KBM-7 (cell line): ENCODE results near the gene DUSP8.
"Not testable (repeated sequence)": the region's sequence is repeated elsewhere in the genome, so short reads cannot be mapped to it uniquely, and the experiment has no call there.

Experiments
- DNase-seq: peaks from one replicate; pipeline ENCODE4 v3.0.0-alpha.2; 2015
- in situ Hi-C: fragments of 300-500 bp; cut with MboI; formaldehyde crosslinking; loops from 2 replicates; pipeline ENCODE4 v1.14.3; 2020; ENCODE audit warnings: low sequenced_read_pairs, low pct_unique_long_range_greater_than_20kb, mixed read lengths

Gene DUSP8

GRCh38 chr11:1521382-1522080, 50.5 kb downstream of the DUSP8 start:
- DNase-seq = no peak
- in situ Hi-C loops = no loop called here

- no peak for DNase-seq
- in situ Hi-C loops = no loop called here
Observed at GRCh38 chr11:1520663-1521267, 51.3 kb downstream of the DUSP8 start.

GRCh38 chr11:1520209-1520662, 51.8 kb downstream of the DUSP8 start:
- in situ Hi-C loops = no loop called here
- DNase-seq = no peak

GRCh38 chr11:1519028-1520010, 52.8 kb downstream of the DUSP8 start:
- DNase-seq = no peak
- in situ Hi-C loops = no loop called here

GRCh38 chr11:1518301-1518700, 53.8 kb downstream of the DUSP8 start:
- in situ Hi-C loops = no loop called here
- DNase-seq = no peak

DNA sequence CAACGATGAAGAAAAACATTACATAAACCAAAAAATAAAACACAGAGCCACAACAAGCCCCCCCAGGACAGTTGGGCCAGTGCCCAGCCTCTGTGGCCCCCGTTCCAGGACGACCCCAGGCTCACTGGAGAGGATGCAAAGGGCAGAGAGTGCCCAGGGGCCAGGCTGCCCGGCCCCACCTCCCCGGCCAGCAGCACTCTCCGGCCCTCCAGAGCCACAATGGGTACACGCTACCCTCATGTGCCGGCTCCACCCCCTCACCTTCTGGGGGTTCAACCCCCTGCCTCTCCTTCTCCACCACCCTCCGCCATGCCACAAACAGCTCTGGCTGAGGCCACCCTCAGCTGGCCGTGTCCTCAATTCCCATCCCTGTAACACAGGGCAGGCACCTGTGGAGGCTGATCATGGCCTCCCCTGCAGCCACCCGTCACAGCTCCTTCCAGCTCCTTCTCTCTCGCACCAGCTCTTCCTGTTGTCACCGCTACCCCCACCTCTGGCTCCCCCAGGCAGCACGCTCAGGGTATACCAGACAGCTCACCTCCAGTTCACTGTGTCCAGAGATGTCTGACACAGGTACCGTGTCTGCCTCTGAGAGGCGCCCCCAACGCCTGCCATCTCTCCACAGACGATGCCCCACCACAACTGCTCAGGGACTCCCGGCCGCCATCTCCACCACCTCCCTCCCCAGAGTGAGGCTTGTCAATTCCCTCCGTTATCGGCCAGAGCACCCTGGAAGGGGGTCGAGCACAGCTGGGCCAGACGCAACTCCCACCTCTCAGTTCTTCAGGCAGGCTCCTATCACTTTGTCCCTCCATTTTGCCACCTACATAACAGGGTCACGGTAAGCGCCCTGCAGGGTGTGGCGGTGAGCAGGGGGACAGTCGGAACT, 54.7 kb downstream of the DUSP8 start:
- no peak for DNase-seq
- in situ Hi-C loops = no loop called here

GRCh38 chr11:1516273-1517067, 55.6 kb downstream of the DUSP8 start:
- DNase-seq = no peak
- in situ Hi-C loops = no loop called here

DNA sequence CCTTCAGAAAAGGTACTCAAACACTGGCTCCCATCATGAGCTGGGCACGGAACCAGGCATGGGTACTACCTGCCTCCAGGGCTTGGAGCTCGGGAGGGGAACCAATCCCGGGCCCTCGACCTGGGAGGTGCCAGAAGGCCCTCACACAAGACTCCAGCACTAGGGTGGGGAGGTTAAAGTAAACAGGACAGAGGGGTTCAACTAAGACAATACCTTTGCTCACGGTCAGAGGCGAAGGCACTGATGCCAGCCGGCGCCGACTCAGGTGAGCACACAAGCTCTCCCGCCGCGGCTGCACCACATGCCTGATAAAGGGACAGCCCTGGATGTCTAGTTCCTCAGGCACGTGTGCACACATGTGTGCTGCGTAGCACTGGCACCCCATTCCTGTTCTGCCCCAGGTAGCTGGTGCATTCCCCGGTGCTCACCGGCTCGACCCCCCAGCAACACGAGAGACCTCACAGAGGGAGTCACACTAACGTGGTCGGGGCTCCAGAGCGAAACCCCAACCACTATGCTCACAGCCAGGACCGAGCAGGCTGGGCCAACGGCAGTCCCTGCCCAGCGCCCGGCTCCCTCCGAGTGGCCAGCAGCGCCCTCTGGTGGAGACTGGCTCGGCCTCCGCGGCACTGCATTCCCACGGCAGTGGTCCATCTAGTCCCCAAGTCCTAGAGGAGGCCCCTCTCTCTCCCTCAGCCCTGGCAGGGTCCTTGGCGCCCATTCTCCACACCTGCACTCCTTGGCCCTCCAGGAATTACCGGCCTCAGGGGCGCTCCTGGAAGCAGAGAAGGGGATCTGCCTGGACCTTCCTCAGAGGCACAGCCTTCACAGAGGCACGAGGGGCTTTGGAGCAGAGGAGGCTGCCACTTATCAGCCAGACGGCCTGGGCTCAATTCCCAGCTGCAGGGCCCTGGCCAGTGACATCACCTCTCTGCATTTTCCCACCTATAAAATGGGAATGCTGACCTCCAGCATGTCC, 56.7 kb downstream of the DUSP8 start:
- in situ Hi-C loops = no loop called here

DNA sequence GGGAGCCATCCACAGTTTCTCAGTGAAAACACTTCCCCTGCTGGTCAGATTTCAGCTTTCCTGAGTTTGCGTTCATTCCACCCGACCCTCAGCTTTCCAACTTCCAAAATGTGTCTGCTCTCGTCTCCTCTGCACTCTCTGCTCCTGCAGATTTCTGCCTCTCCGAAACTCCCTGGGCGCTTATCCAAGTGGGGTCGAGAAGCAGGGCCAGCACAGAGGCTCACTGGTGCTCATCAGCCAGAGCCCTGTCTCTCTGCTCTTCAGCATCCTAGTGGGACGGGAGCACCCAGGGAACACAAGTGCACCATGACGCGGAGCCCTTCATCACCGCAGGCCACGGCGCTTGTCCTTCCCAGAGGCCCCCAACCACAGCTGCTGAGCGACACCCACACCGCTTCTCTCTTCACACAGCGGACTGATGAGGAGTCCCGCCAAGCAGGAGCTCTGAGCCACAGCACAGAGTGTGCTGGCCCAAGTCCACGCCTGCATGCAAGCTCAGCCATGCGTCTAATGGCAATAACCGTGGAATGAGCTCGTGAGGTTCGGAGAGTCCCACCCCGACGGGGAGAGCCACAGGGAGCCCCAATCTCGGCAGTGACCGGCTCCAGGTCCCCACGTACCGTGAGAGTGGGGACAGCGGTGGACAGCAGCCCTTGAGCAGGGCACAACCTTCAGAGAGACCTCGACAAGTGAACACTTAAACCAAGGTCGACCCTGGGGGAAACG, 57.6 kb downstream of the DUSP8 start:
- in situ Hi-C loops = no loop called here
- DNase-seq = no peak

More for the DNA sequence above, 56.7 kb downstream of the DUSP8 start:
- DNase-seq = peak; percentile 62

GRCh38 chr11:1513326-1514296, 58.5 kb downstream of the DUSP8 start:
- in situ Hi-C loops = no loop called here
- DNase-seq = no peak

DNA sequence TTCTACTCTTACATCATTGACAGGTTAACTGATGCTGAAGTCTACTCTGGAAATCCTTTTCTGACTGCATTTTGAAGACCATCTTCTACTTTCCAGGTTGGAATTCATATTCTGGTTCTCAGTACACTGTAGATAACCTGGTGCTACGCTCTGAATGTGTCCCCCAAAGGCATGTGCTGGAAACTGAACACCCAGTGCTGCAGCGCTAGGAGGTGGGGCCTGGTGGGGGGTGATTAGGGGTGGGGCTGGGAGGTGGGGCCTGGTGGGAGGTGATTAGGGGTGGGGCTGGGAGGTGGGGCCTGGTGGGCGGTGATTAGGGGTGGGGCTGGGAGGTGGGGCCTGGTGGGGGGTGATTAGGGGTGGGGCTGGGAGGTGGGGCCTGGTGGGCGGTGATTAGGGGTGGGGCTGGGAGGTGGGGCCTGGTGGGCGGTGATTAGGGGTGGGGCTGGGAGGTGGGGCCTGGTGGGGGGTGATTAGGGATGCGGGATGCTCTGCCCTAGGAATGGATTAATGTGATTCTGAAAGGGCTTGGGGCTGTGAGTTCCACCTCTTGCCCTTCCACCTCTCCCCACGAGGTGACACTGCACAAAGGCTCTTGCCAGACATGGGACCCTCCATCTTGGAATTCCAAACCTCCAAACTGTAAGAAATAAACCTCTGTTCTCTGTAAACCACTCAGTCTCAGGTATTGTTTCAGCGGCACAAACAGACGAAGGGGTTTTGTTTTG, 59.4 kb downstream of the DUSP8 start:
- DNase-seq, in situ Hi-C loops: not testable (repeated sequence)

GRCh38 chr11:1511937-1512496, 60.1 kb downstream of the DUSP8 start:
- no peak for DNase-seq
- in situ Hi-C loops = no loop called here

DNA sequence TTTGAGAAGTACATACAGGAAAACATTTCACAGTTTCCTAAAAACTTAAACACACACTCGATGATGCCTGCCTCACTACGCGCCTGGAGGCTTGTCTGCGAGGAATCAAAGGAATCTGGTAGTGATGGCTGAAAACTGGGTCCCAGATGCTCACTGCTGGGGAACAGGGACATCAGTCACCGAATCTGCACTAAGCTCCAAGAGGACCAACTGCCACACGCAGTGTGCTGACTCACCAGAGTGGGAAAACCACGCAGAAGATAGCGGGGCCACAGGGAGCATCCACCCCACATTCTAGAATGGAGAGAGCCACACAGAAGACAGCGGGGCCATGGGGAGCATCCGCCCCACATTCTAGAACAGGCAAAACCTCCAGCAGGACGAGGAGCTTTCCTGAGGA, 61.1 kb downstream of the DUSP8 start:
- no peak for DNase-seq

GRCh38 chr11:1510351-1510750, 61.7 kb downstream of the DUSP8 start:
- in situ Hi-C loops, DNase-seq: not testable (repeated sequence)

More for the DNA sequence above, 61.1 kb downstream of the DUSP8 start:
- in situ Hi-C loops = no loop called here
